ENCODE data around the gene CYB5R4.

Gene CYB5R4, protein sequence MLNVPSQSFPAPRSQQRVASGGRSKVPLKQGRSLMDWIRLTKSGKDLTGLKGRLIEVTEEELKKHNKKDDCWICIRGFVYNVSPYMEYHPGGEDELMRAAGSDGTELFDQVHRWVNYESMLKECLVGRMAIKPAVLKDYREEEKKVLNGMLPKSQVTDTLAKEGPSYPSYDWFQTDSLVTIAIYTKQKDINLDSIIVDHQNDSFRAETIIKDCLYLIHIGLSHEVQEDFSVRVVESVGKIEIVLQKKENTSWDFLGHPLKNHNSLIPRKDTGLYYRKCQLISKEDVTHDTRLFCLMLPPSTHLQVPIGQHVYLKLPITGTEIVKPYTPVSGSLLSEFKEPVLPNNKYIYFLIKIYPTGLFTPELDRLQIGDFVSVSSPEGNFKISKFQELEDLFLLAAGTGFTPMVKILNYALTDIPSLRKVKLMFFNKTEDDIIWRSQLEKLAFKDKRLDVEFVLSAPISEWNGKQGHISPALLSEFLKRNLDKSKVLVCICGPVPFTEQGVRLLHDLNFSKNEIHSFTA

DNA sequence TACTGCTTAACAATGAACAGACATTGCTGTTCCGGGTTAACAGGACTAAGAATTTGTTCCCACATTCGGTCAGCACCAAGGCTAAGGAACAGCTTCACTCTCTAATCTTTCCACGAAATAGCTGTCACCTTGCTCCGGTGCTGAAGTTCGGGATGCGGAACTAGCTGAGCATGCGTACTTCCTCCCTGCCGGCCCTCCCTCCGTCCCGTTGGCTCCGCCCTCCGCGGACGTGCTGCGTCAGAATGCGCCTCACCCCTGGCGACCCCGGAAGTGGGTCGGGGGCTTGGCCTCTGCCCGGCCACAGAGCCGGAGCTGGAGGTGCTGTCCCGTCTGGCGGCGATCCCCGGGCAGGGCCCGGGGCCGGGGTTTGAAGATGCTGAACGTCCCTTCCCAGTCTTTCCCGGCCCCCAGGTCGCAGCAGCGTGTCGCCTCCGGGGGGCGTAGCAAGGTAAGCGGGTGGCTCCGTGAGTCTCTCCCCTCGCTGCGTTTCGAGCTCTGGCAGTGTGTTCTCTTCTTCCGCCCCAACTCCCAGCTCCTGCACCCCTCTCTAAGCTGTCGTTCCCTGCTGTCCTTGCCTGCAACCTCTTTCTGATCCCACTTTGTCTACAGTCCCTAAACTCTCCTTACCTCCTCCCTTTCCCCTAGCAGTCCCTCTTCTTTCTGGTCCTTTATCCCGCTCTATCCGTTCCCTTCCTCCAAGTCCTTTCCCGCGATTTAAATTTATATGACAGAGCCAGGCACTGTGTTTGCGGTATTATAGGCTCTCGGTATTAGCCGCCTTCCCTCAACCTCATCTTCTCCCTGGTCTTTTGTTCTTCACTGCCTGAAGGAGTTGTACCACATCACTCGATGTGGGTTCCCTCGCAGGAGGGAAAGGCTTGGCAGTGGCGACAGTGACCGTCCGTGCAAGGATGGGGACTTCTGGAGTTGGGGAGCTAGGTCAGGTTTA, at the start of gene CYB5R4:
TSS of gene CYB5R4 (plus strand) at position 280 of the 949 bp plus-strand sequence. CDS start at position 374, 94 bp downstream.
- peak; percentile 95 for DNase-seq (ENCODE audit: low read depth, low spot score)
- H3K4me3 ChIP-seq (ENCODE audit: low read depth, low read length), result peak within 1 kb of the TSS; percentile 83
- TF ChIP-seq, protein P1, sequence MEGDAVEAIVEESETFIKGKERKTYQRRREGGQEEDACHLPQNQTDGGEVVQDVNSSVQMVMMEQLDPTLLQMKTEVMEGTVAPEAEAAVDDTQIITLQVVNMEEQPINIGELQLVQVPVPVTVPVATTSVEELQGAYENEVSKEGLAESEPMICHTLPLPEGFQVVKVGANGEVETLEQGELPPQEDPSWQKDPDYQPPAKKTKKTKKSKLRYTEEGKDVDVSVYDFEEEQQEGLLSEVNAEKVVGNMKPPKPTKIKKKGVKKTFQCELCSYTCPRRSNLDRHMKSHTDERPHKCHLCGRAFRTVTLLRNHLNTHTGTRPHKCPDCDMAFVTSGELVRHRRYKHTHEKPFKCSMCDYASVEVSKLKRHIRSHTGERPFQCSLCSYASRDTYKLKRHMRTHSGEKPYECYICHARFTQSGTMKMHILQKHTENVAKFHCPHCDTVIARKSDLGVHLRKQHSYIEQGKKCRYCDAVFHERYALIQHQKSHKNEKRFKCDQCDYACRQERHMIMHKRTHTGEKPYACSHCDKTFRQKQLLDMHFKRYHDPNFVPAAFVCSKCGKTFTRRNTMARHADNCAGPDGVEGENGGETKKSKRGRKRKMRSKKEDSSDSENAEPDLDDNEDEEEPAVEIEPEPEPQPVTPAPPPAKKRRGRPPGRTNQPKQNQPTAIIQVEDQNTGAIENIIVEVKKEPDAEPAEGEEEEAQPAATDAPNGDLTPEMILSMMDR (IDR thresholded peaks at IDR 0.05; ENCODE audit: low read depth, low read length), result peak; percentile 64
- in situ Hi-C loops (cut with HindIII; ENCODE audit: low sequenced_read_pairs), result no loop called here

DNA sequence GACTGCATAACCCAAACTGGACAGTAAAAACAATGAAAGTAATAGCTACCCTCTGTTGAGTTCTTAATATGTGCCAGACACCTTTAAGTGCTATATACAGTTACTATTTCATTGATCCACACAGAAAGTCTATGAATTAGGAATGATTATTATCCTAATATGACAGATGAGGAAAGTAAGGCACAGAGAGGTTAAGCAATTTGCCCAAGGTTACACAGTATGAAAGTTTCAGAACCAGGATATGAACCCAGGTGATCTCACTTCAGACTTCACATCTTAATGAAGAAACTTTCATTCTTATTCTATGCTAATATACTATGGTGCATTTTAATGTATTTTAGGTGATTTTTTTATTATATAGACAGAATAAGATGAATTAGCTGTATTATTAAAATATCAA, 46.9 kb upstream of the CYB5R4 start:
- no peak overlapping the region for H3K4me3 ChIP-seq (ENCODE audit: low read depth, low read length)
- no peak for DNase-seq (ENCODE audit: low read depth, low spot score)
- in situ Hi-C loops (cut with HindIII; ENCODE audit: low sequenced_read_pairs), result no loop called here
- TF ChIP-seq, protein P1 (IDR thresholded peaks at IDR 0.05; ENCODE audit: low read depth, low read length), result no peak

DNA sequence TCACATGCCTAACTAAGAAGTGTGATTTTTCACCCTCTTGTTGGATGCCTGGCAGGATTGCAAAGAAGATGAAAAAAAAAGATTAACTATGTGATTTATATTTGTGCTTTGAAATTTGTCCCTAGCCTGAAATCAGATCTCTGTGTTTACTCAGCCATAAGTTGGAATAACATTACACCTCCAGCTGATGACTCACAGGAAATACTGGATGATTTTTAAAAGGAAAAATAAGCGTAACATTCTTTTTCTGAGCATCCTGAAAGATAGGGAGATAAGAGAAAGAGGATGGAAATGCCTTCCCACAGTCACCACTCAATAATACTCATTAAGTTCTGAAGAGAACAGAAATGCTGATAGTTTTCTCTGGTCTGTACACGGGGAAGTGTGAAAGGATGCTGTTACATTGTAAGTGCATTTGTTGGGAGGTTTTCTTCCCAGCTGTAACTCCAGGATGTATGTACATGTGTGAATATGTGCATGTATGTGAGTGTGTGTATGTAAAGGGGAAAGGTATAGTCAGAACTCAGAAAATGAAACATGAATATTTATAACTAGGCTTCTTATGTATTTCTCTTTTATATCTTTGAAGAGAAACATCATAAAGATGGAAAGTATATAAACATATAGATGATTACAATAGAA, 43.7 kb upstream of the CYB5R4 start:
- TF ChIP-seq, protein P1 (IDR thresholded peaks at IDR 0.05; ENCODE audit: low read depth, low read length), result no peak
- no peak overlapping the region for H3K4me3 ChIP-seq (ENCODE audit: low read depth, low read length)
- DNase-seq (ENCODE audit: low read depth, low spot score), result no peak
- in situ Hi-C loops (cut with HindIII; ENCODE audit: low sequenced_read_pairs), result no loop called here

DNA sequence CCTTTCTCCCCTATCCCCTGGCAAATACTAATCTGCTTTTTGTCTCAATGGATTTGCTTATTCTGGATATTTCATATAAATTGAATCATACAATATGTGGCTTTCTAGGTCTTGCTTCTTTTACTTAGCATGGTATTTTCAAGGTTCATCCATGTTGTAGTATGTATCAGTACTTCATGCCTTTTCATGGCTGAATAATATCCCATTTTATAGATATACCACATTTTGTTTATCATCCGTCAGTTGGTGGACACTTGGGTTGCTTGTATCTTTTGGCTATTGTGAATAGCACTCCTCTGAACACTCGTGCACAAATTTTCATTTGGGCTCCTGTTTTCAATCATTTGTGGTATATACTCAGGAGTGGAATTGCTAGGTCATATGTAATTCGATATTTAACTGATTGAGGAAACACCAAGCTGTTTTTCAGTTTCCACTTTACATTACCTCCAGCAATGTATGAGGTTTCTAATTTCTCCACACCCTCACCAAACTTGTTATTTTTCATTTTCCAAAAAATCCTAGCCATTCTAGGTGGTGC, 36.8 kb upstream of the CYB5R4 start:
- TF ChIP-seq, protein P1 (IDR thresholded peaks at IDR 0.05; ENCODE audit: low read depth, low read length), result no peak
- no peak overlapping the region for H3K4me3 ChIP-seq (ENCODE audit: low read depth, low read length)
- in situ Hi-C loops (cut with HindIII; ENCODE audit: low sequenced_read_pairs), result no loop called here
- no peak for DNase-seq (ENCODE audit: low read depth, low spot score)

DNA sequence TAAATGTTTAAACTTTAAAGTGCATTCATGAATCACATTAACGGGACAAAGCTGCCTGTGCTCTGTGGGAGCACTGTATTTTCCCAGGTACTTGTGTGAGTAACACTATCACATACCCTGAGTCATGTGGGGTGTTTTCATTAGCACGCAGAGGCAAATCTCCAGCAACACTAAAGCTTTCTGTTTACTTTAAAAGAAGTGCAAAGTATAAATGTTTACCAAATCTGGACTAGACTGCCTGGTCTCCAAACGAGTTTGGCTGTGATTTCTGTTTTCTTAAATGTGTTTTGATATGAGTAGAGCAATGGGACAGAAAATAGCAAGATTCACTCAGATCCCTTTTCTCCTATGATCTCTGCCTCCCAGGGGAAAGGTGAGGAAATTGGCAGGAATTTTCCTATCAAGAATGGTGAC, 35.1 kb upstream of the CYB5R4 start:
- no peak overlapping the region for H3K4me3 ChIP-seq (ENCODE audit: low read depth, low read length)
- DNase-seq (ENCODE audit: low read depth, low spot score), result peak; percentile 13
- in situ Hi-C loops (cut with HindIII; ENCODE audit: low sequenced_read_pairs), result no loop called here
- TF ChIP-seq, protein P1 (IDR thresholded peaks at IDR 0.05; ENCODE audit: low read depth, low read length), result no peak

DNA sequence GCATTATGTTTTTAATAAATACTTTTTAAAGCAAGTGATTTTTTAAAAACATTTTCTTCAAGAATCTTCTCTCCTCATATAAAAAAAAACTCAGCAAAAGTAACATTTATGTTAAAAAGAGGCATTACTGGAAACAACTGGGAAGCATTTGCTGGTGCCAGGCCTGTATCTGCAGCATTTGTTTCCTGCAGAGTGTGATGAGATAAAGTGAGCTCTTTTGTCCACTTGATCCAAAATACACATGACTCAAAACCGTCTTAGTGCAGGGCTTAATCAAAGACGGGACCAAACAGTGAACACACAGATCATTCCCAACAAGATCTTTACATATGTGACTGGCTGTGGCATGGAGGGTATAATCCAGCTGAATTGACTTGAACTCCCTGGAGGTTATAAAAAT, 34.7 kb upstream of the CYB5R4 start:
- DNase-seq (ENCODE audit: low read depth, low spot score), result no peak
- in situ Hi-C loops (cut with HindIII; ENCODE audit: low sequenced_read_pairs), result no loop called here
- TF ChIP-seq, protein P1 (IDR thresholded peaks at IDR 0.05; ENCODE audit: low read depth, low read length), result no peak
- no peak overlapping the region for H3K4me3 ChIP-seq (ENCODE audit: low read depth, low read length)
